Thyroid gland (tissue), 4 donors: ENCODE results near the gene LAMA3.
"Not testable (repeated sequence)": the region's sequence is repeated elsewhere in the genome, so short reads cannot be mapped to it uniquely, and the experiment has no call there.

ENCODE experiments used
- CTCF ChIP-seq, 6 experiments: fragments of 200-600 bp in 3 of 6; fragments of 450-650 bp in 3 of 6; sonication (generic) in 3 of 6; IDR thresholded peaks; one replicate each; pipeline ENCODE4 v1.5.1; 2016 to 2019; ENCODE audit warnings: antibody characterized with exemption in 6 of 6, mild to moderate bottlenecking in 2 of 6, inconsistent platforms in 1 of 6, moderate library complexity in 1 of 6
- POLR2A ChIP-seq, 2 donors: fragments of 450-650 bp; IDR thresholded peaks; one replicate each; pipeline ENCODE4 v1.6.1; 2017; ENCODE audit warnings: antibody characterized with exemption in 2 of 2, mild to moderate bottlenecking in 2 of 2, moderate library complexity in 1 of 2

GRCh38 chr18:23733265-23733664 lies 44.0 kb downstream of the LAMA3 start:
- not testable (repeated sequence) for TF ChIP-seq CTCF, POLR2A (IDR thresholded peaks at IDR 0.05)
